NCI-H187 treated with DMSO at 0.1 percent for 48 hours (cell line): ENCODE data around the gene ADRA1B.
"Not testable (repeated sequence)": the region's sequence is repeated elsewhere in the genome, so short reads cannot be mapped to it uniquely, and the experiment has no call there.

Experiments
- DNase-seq: peaks from one replicate; lab custom pipeline; 2025; lab: John Stamatoyannopoulos, UW

The ADRA1B gene

GRCh38 chr5:159965838-159966128 lies 49.5 kb downstream of the ADRA1B start:
- DNase-seq, result not testable (repeated sequence)

DNA sequence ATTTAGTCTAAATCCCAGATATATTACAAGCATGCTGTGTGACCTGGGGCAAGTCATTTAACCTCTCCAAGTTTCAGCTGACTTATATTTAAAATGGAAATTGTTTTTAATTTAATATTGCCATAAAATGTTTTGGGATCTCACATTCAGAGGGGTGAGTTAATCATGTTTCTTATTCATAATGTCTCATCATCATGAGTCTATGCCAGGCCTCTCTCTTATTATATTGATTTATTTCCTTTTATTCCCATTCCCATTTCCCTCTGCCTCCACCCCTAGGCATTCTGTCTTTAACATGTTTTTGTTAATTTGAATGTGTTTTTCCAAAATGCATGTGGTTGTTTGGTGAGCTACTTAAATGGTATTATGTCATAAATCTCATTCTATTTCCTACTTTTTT lies 53.7 kb downstream of the ADRA1B start:
- DNase-seq, result no peak

GRCh38 chr5:159971038-159971437 lies 54.8 kb downstream of the ADRA1B start:
- no peak for DNase-seq

- no peak for DNase-seq
Measured at GRCh38 chr5:159971514-159971913, 55.2 kb downstream of the ADRA1B start.

DNA sequence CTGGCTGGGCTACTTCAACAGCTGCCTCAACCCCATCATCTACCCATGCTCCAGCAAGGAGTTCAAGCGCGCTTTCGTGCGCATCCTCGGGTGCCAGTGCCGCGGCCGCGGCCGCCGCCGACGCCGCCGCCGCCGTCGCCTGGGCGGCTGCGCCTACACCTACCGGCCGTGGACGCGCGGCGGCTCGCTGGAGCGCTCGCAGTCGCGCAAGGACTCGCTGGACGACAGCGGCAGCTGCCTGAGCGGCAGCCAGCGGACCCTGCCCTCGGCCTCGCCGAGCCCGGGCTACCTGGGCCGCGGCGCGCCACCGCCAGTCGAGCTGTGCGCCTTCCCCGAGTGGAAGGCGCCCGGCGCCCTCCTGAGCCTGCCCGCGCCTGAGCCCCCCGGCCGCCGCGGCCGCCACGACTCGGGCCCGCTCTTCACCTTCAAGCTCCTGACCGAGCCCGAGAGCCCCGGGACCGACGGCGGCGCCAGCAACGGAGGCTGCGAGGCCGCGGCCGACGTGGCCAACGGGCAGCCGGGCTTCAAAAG lies 55.7 kb downstream of the ADRA1B start:
- no peak for DNase-seq

DNA sequence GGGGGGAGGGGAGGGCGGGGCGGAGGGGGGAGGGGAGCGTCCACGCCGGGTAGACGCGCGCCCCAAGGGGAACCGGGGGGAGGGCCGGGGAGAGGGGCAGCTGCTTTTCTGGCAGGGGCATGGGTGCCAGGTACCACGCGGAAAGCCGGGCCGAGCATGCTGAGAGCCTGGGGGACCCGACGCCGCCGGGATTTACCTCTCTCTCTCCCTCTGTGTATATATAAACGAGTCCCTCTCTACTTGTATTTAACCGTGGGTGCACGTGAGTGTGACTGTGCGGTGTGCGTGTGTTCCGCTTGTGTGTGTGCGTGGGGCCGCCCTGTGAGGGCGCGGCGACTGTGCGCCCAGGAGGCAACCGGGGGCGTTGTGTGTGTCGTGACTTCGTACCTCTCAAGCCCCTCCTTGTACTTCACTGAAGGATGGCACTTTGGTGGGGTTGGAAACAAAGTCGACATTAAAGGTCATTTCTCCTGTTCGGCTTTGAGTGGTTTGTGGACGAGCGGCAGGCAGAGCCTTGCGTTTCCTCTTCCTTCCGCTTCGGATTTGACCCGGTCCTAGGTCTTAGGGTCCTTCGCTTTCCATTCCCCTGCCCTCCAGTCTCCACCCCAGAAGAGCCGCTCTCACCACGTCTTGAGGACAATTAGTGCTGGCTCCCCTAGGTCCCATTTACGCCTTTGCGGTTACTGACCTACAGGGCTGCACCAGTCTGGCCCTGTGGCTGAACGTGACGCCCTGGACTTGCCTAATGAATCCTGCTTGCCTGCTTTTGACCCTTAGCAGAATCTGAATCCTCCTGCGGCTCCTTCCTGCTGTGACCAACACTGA lies 56.5 kb downstream of the ADRA1B start:
- no peak for DNase-seq

GRCh38 chr5:159975462-159976019 lies 59.3 kb downstream of the ADRA1B start:
- DNase-seq, result no peak

DNA sequence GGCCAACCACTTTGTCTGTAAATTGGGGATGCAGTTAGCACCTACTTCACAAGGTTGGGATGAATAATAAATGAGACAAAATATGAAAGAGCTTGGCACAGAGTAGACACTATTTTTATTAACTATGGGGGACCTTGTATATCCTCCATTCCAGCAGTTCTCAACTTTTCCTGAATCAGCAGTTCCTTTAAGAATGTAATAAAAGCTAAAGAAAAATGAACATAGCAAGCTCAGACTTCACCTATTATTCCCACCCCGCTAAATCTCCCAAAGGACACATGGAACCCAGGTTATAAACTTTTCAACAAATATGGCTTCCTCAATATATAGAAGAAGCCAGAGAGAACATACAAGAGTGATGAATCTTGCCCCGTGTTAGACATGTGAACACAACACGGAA lies 60.6 kb downstream of the ADRA1B start:
- DNase-seq, result no peak

DNA sequence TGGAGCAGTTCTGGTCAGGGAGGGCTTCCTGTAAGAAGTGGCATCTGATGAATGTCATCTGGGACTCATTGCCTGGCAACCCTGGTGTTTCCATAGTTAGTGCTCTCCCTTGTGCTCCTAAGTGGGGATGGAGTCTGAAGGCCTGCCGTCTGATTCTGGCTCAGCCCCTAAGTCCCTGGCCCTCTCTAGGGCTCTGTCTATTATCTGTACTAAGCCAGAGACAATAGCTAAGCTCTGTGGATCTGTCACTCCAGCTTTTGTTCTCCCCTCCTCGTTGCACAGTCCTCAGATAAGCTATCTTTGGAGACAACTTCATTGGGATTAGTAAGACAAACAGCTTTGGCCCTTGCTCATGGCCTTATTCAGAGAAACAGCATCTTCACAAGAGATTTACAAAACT lies 62.1 kb downstream of the ADRA1B start:
- no peak for DNase-seq

GRCh38 chr5:159982421-159983173 lies 66.3 kb downstream of the ADRA1B start:
- no peak for DNase-seq

GRCh38 chr5:159987031-159987674 lies 70.9 kb downstream of the ADRA1B start:
- DNase-seq, result peak; percentile 31

DNA sequence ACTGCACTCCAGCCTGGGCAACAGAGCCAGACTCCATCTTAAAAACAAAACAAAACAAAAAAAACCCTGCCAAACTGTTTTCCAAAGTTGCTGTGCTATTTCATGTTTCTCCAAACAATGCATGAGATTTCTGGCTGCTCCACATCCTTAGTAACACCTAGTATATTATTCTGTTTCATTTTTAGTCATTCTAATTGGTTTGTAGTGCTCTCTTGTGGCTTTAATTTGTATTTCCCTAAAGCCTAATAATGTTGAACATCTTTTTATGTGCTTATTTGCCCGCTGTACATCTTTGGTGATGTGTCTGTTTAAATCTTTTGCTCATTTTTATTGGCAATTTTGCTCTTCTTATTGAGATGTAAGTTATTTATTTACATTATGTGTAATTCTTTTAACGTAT lies 74.2 kb downstream of the ADRA1B start:
- no peak for DNase-seq

DNA sequence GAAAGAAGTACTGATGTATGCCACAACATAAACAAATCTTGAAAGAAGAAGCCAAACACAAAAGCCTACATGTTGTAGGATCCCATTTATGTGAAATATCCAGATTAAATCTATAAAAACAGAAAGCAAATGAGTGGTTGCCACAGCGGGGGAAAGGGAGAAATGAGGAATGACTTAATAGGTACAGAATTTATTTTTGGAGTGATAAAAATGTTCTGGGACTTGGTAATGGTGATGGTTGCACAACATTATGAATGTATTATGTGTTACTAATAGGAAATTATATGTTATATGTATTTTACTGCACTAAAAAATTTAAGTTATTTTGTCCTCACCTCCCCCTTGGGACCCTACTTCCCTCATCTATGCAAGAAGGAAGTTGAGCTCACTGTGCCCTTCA lies 76.3 kb downstream of the ADRA1B start:
- no peak for DNase-seq

GRCh38 chr5:159993194-159993593 lies 76.9 kb downstream of the ADRA1B start:
- no peak for DNase-seq

DNA sequence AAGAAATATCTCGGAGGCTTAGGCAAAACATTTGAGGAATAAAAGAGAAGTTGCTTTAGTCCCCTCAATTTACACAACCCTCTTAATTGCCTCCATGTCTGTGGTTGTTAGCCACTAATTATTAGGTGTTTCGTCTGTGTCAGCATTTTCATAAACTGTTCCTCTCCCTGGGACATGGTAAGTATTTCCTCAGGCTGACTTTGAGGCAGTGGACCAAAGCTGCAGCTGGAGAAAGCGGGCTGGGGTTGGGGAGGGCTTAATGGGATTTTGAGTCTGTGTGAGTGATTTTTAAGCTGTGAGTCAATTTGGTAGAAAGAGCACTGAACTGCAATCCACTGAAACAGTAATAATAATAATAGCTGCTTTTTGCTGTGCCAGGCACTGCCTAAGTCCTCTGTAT lies 79.6 kb downstream of the ADRA1B start:
- DNase-seq, result no peak

- no peak for DNase-seq
Measured at GRCh38 chr5:160001457-160001856, 85.2 kb downstream of the ADRA1B start.

GRCh38 chr5:160007514-160007913 lies 91.2 kb downstream of the ADRA1B start:
- no peak for DNase-seq

DNA sequence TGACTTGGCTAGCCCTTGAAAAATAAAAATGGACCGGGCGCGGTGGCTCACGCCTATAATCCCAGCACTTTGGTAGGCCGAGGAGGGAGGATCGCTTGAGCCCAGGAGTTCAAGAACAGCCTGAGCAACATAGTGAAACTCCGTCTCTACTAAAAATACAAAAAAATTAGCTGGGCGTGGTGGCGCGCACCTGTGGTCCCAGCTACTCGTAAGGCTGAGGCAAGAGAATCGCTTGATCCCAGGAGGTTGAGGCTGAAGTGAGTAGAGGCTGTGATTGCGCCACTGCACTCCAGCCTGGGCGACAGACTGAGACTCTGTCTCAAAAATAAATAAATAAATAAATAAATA lies 92.2 kb downstream of the ADRA1B start:
- DNase-seq, result not testable (repeated sequence)

GRCh38 chr5:160008877-160009590 lies 92.8 kb downstream of the ADRA1B start, which contains the start of gene TTC1:
TTC1 (plus strand) TSS chr5:160009139; CDS start chr5:160010529, 1,390 bp downstream.
- peak; percentile 98 for DNase-seq

DNA sequence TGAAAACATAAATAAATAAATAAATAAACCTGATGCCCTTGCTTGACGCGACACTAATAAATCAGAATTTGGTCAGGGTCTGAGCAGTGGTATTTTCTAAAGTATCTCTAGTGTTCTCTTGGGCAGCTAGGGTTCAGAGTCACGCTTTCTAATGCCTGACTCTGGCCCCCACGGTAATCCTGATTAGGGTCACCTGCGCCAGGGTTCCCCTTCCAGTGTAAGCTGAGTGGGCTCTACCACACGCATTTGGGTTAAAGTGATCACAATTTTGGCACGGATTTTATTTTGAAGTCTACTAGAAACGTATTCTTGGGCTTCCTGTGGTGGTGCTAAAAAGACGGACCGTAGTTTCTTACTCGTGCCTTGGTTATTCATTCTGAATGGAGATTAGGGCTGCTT lies 93.3 kb downstream of the ADRA1B start:
- no peak for DNase-seq

DNA sequence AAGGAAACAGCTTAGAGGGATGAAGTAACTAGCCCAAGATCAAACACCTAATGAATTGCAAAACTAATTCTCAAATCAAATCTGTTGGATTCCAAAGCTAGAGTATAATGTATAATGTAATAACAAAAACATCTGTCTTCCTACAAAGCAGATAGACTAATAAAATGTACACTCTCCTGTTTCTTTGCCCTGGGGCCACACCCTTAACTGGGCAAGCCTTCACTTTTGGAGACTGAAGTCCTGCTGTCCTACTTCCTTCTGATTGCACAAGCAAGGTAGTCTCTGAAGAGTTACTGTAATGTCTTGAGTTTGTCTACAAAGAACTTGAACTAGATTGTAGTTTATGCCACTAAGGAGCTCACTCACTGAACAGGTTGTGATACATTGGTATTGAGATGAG lies 95.2 kb downstream of the ADRA1B start:
- no peak for DNase-seq

DNA sequence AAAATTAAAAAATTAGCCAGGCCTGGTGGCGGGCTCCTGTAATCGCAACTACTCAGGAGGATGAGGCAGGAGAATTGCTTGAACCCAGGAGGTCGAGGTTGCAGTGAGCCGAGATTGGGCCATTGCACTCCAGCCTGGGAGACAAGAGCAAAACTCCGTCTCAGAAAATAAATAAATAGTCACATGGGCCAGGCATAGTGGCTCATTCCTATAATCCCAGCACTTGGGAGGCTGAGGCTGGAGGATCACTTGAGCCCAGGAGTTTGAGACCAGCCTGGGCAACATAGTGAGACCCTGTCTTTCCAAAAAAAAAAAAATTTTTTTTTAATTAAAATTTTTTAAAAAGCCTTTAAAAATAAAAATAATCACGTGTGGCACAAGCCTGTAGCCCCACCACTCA lies 97.9 kb downstream of the ADRA1B start:
- not testable (repeated sequence) for DNase-seq
